ENCODE measurements around the gene NCBP3. TPM values are rescaled to one million over a fixed set of nuclear protein-coding genes. Genes with fewer than 3 reads are reported as not detected.

NCBP3 gene
- total and polyA plus RNA-seq, 9 of the 15 experiments (the other 6 are each of a cell fraction or from before 2014, with no cell fraction given): 3.1 to 25.5 (median 20.5) TPM

- TF ChIP-seq CCNT2 (IDR thresholded peaks at IDR 0.05; ENCODE audit: borderline replicate concordance, extremely low read depth, insufficient read length, low read depth, low read length): no peak
- TF ChIP-seq RBBP5 (IDR thresholded peaks at IDR 0.05; ENCODE audit: borderline replicate concordance, insufficient read depth, low read length, poor library complexity, severe bottlenecking): no peak
- no peak for TF ChIP-seq ZNF354B (CRISPR knock-in tag; IDR thresholded peaks at IDR 0.05)
- no peak for TF ChIP-seq HINFP (tag; conservative IDR thresholded peaks at IDR 0.05; ENCODE audit: low read depth)
- no peak for TF ChIP-seq HMG20B (CRISPR knock-in tag; IDR thresholded peaks at IDR 0.05)
- TF ChIP-seq ZNF77 (CRISPR knock-in tag; IDR thresholded peaks at IDR 0.05): no peak
- TF ChIP-seq ZNF76 (CRISPR knock-in tag; IDR thresholded peaks at IDR 0.05; ENCODE audit: borderline replicate concordance): no peak
- TF ChIP-seq NR2C1 (IDR thresholded peaks at IDR 0.05): no peak
- no peak for TF ChIP-seq NR2C1 (tag; IDR thresholded peaks at IDR 0.05)
- TF ChIP-seq, protein P1, sequence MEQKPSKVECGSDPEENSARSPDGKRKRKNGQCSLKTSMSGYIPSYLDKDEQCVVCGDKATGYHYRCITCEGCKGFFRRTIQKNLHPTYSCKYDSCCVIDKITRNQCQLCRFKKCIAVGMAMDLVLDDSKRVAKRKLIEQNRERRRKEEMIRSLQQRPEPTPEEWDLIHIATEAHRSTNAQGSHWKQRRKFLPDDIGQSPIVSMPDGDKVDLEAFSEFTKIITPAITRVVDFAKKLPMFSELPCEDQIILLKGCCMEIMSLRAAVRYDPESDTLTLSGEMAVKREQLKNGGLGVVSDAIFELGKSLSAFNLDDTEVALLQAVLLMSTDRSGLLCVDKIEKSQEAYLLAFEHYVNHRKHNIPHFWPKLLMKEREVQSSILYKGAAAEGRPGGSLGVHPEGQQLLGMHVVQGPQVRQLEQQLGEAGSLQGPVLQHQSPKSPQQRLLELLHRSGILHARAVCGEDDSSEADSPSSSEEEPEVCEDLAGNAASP (IDR thresholded peaks at IDR 0.05): no peak
- no peak for TF ChIP-seq RBM34 (IDR thresholded peaks at IDR 0.05; ENCODE audit: borderline replicate concordance, insufficient read depth, low read length)
- TF ChIP-seq SRSF3 (IDR thresholded peaks at IDR 0.05; ENCODE audit: insufficient read depth, low read length): no peak
- no peak for TF ChIP-seq PYGO2 (tag; IDR thresholded peaks at IDR 0.05)
- TF ChIP-seq MTA3 (IDR thresholded peaks at IDR 0.05; ENCODE audit: borderline replicate concordance): no peak
Observed at GRCh38 chr17:3892095-3892998, 46.3 kb upstream of the NCBP3 start (continued).
